ENCODE data around the gene KLKB1. TPM values are rescaled to one million over a fixed set of nuclear protein-coding genes. Genes with fewer than 3 reads are reported as not detected.

KLKB1 gene
- polyA plus RNA-seq, 1 donor (not counting 4 experiments of a cell fraction or from before 2014, with no cell fraction given) = 0.04 TPM

- H3K9me1 ChIP-seq (ENCODE audit: control insufficient read depth, extremely low read depth, insufficient read depth, low read length) = no peaks in the 10 kb centered on the region
- H4K20me1 ChIP-seq (ENCODE audit: control insufficient read depth, extremely low read depth, insufficient read depth, low read length) = no peaks in the 10 kb centered on the region
- H3K27ac ChIP-seq (ENCODE audit: control insufficient read depth, insufficient read depth, low read length) = no peak overlapping the region
- H3K4me2 ChIP-seq (ENCODE audit: control insufficient read depth, extremely low read depth, insufficient read depth, low read depth, low read length) = no peak overlapping the region
- no peaks in the 10 kb centered on the region for H3K36me3 ChIP-seq (ENCODE audit: control insufficient read depth in 2 of 2, extremely low read depth in 1 of 2, insufficient read depth in 2 of 2, low read length in 2 of 2)
- H3K79me2 ChIP-seq (ENCODE audit: control insufficient read depth, insufficient read depth, low read length) = no peaks in the 10 kb centered on the region
- H3K9ac ChIP-seq (ENCODE audit: control insufficient read depth, extremely low read depth, insufficient read depth, low read length) = no peak overlapping the region
- dilution Hi-C loops (cut with MboI; ENCODE audit: extremely low pct_ligation_motif_present, low sequenced_read_pairs) = loop anchor here (10.0 kb wide), 1 partner anchor 261 kb away; the partner anchor contains the start of gene MTNR1A
- peaks cover 11% of the 10 kb centered on the region for H3K27me3 ChIP-seq (ENCODE audit: control insufficient read depth, extremely low read depth, insufficient read depth, low read length)
- no peaks in the 10 kb centered on the region for H3K4me1 ChIP-seq (ENCODE audit: control insufficient read depth, extremely low read depth, insufficient read depth, low read length)
- H3K9me3 ChIP-seq (ENCODE audit: control insufficient read depth, low read depth, low read length) = no peaks in the 10 kb centered on the region
- FAIRE-seq (no peak), DNase-seq (ENCODE audit: low read depth, low spot score) (no peak)
- H3K4me3 ChIP-seq (ENCODE audit: control insufficient read depth in 2 of 3, extremely low read depth in 1 of 3, insufficient read depth in 2 of 3, low read depth in 1 of 3, low read length in 3 of 3) = no peak overlapping the region
- TF ChIP-seq EZH2 (IDR thresholded peaks at IDR 0.05; ENCODE audit: low read length) = no peak
- no peak for TF ChIP-seq CTCF (optimal IDR thresholded peaks at IDR 0.05 in 1 of 3, IDR thresholded peaks at IDR 0.05 in 1 of 3, conservative IDR thresholded peaks at IDR 0.05 in 1 of 3; ENCODE audit: extremely low read depth in 1 of 3, insufficient read depth in 2 of 3, low read length in 3 of 3)
- H2AFZ ChIP-seq (ENCODE audit: control insufficient read depth, low read length) = no peak overlapping the region
Measured at GRCh38 chr4:186294160-186294559, 66.9 kb downstream of the KLKB1 start.

GRCh38 chr4:186296481-186296880, 69.2 kb downstream of the KLKB1 start:
- Histone ChIP-seq H2AFZ (ENCODE audit: control insufficient read depth, low read length) (no peak overlapping the region), H3K4me3 (ENCODE audit: control insufficient read depth in 2 of 3, extremely low read depth in 1 of 3, insufficient read depth in 2 of 3, low read depth in 1 of 3, low read length in 3 of 3) (no peak overlapping the region), H3K9me1 (ENCODE audit: control insufficient read depth, extremely low read depth, insufficient read depth, low read length) (no peaks in the 10 kb centered on the region), H3K4me1 (ENCODE audit: control insufficient read depth, extremely low read depth, insufficient read depth, low read length) (no peaks in the 10 kb centered on the region), H3K9ac (ENCODE audit: control insufficient read depth, extremely low read depth, insufficient read depth, low read length) (no peak overlapping the region), H3K9me3 (ENCODE audit: control insufficient read depth, low read depth, low read length) (no peaks in the 10 kb centered on the region), H4K20me1 (ENCODE audit: control insufficient read depth, extremely low read depth, insufficient read depth, low read length) (no peaks in the 10 kb centered on the region), H3K4me2 (ENCODE audit: control insufficient read depth, extremely low read depth, insufficient read depth, low read depth, low read length) (no peak overlapping the region), H3K36me3 (ENCODE audit: control insufficient read depth in 2 of 2, extremely low read depth in 1 of 2, insufficient read depth in 2 of 2, low read length in 2 of 2) (no peaks in the 10 kb centered on the region), H3K27ac (ENCODE audit: control insufficient read depth, insufficient read depth, low read length) (no peak overlapping the region), H3K79me2 (ENCODE audit: control insufficient read depth, insufficient read depth, low read length) (no peaks in the 10 kb centered on the region), H3K27me3 (ENCODE audit: control insufficient read depth, extremely low read depth, insufficient read depth, low read length) (peaks cover 11% of the 10 kb centered on the region)
- TF ChIP-seq EZH2 (IDR thresholded peaks at IDR 0.05; ENCODE audit: low read length) = no peak
- no peak for TF ChIP-seq CTCF (optimal IDR thresholded peaks at IDR 0.05 in 1 of 3, IDR thresholded peaks at IDR 0.05 in 1 of 3, conservative IDR thresholded peaks at IDR 0.05 in 1 of 3; ENCODE audit: extremely low read depth in 1 of 3, insufficient read depth in 2 of 3, low read length in 3 of 3)
- FAIRE-seq (no peak), DNase-seq (ENCODE audit: low read depth, low spot score) (no peak)
- dilution Hi-C loops (cut with MboI; ENCODE audit: extremely low pct_ligation_motif_present, low sequenced_read_pairs) = loop anchor here (10.0 kb wide), 1 partner anchor 258 kb away; the partner anchor contains the start of gene MTNR1A
